Germinal center (tissue), 1 donor: ENCODE data around the gene ATPAF1.

Experiments
- DNase-seq: peaks from one replicate; pipeline ENCODE4 v3.0.0; 2012; ENCODE audit warnings: mixed read lengths, low spot score

The ATPAF1 gene

DNA sequence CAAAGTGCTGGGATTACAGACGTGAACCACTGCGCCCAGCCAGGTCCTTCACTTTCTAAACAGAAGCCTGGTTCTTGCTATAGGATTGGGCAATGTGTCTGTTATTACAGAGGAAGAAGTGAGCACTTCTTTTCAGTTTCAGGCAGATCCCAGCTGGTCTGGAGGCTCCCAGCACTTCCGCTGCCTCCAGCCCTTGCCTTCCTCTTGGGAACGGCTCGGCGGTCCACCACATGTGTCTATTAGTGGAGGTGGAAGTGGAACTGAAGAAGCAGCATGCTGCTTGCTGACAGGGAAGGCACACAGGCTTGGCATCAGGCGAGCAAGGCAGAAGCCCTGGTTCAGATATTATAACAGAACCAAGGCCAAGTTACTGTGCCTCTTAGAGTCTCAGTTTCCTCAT is 81.1 kb downstream of the ATPAF1 start:
- DNase-seq: no peak

GRCh38 chr1:46585312-46585938 is 82.7 kb downstream of the ATPAF1 start:
- no peak for DNase-seq

DNA sequence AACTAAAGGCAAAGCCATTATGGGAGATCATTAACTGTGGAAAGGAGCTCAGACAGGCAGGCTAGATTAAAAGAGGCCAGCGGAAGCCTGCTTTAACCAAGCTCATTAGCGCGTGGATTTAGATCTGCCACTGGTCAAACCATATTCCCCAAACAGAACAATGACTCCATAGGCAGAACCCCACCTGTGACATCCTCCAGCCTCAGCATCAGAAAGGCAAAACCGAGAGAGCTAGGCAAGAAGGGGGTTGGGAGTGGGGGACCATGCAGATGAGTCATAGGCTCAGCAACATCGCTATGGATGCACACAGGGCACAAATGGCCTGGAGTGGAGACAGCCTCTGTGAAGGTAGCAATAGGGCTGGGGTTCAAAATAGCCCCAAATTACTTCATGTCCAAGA is 84.7 kb downstream of the ATPAF1 start:
- no peak for DNase-seq

DNA sequence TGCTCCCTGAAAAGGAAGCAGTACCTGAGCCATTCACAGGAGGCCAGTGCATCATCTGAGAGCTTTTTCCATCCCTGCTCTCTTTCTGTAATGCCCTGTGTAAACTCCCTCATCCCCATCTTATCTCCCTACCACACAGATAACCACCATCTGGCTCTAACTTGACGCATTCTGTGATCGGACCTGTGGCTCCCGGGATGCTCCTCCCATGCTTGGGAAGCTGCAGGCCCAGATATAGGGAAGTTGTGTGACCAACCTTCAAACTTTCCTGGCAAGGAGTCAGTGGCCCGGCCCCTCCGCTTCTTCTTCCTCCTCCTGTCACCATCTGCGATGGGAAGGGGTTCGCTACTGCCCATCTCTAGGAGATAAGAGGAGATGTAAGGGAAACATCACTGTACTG is 85.2 kb downstream of the ATPAF1 start:
- DNase-seq: no peak
